GM18870 (cell line): Measurements from ENCODE around the gene MRAS.

ENCODE experiments used
- ATAC-seq: cut with Tn5 transposase; IDR thresholded peaks from one replicate; pipeline ENCODE4 v1.9.1; 2021; ENCODE audit warnings: moderate library complexity; ENCODE audit not compliant: unreplicated experiment

Gene MRAS

GRCh38 chr3:138384976-138385375, 36.6 kb downstream of the MRAS start:
- no peak for ATAC-seq

GRCh38 chr3:138389144-138389601, 40.8 kb downstream of the MRAS start:
- no peak for ATAC-seq

GRCh38 chr3:138389841-138390581, 41.6 kb downstream of the MRAS start:
- no peak for ATAC-seq

- ATAC-seq, result no peak
Measured at GRCh38 chr3:138390582-138390932, 42.2 kb downstream of the MRAS start.

- ATAC-seq, result no peak
Measured at GRCh38 chr3:138394156-138394555, 45.8 kb downstream of the MRAS start.

GRCh38 chr3:138394686-138395085, 46.3 kb downstream of the MRAS start:
- ATAC-seq, result no peak

GRCh38 chr3:138395865-138396751, 47.7 kb downstream of the MRAS start:
- no peak for ATAC-seq

GRCh38 chr3:138396752-138397410, 48.5 kb downstream of the MRAS start:
- no peak for ATAC-seq

- no peak for ATAC-seq
Measured at GRCh38 chr3:138397983-138398382, 49.6 kb downstream of the MRAS start.

- ATAC-seq, result no peak
Measured at GRCh38 chr3:138398791-138399575, 50.6 kb downstream of the MRAS start.

- ATAC-seq, result no peak
Measured at GRCh38 chr3:138399766-138400165, 51.4 kb downstream of the MRAS start.

- ATAC-seq, result no peak
Measured at GRCh38 chr3:138400651-138401070, 52.3 kb downstream of the MRAS start.

GRCh38 chr3:138401834-138402233, 53.5 kb downstream of the MRAS start:
- no peak for ATAC-seq

GRCh38 chr3:138404121-138404520, 55.7 kb downstream of the MRAS start:
- no peak for ATAC-seq

GRCh38 chr3:138405001-138405400, 56.6 kb downstream of the MRAS start:
- ATAC-seq, result no peak

- ATAC-seq, result no peak
Measured at GRCh38 chr3:138405486-138405885, 57.1 kb downstream of the MRAS start.

- no peak for ATAC-seq
Measured at GRCh38 chr3:138406606-138407005, 58.2 kb downstream of the MRAS start.

- ATAC-seq, result no peak
Measured at GRCh38 chr3:138407236-138407907, 59.0 kb downstream of the MRAS start.

GRCh38 chr3:138408751-138409570, 60.6 kb downstream of the MRAS start:
- no peak for ATAC-seq
